Suprapubic skin (tissue), 3 donors: Measurements from ENCODE around the gene PAM16.

ENCODE experiments used
- CTCF ChIP-seq, 2 donors: fragments of 200-600 bp in 1 of 2; fragments of 450-650 bp in 1 of 2; sonication (generic) in 1 of 2; IDR thresholded peaks; one replicate each; pipeline ENCODE4 v1.5.1; 2016 to 2019; ENCODE audit warnings: antibody characterized with exemption in 2 of 2, mild to moderate bottlenecking in 1 of 2, moderate library complexity in 1 of 2
- POLR2A ChIP-seq, 2 donors: fragments of 450-650 bp; IDR thresholded peaks; one replicate each; pipeline ENCODE4 v1.6.1; 2017; ENCODE audit warnings: antibody characterized with exemption in 2 of 2, mild to moderate bottlenecking in 2 of 2, moderate library complexity in 2 of 2

GRCh38 chr16:4309833-4310266 lies 41.3 kb downstream of the PAM16 start:
- TF ChIP-seq CTCF (IDR thresholded peaks at IDR 0.05) (peak in 1 of 2 donors; percentile 34), POLR2A (IDR thresholded peaks at IDR 0.05) (no peak)
